Endometrial microvascular endothelial cells (primary cell): ENCODE measurements around the gene ATP5F1D. TPM values are rescaled to one million over a fixed set of nuclear protein-coding genes. Genes with fewer than 3 reads are reported as not detected.

Experiments
- in situ Hi-C: cut with HindIII; loops from 2 replicates; pipeline ENCODE4 v1.10.0; 2017; ENCODE audit warnings: low sequenced_read_pairs, low pct_unique_long_range_greater_than_20kb; ENCODE audit errors: inconsistent ontology term
- total RNA-seq: library from RNA; depleted of rRNA; stranded (reverse); fragments of >200 nt; gene quantifications from one replicate; pipeline ENCODE4 v1.2.3, GENCODE V29; 2015; ENCODE audit errors: inconsistent ontology term

The ATP5F1D gene
- total RNA-seq, 1 donor from 2014 or later, result 75.4 TPM

- in situ Hi-C loops, result no loop called here
Observed at GRCh38 chr19:1219786-1220476, 21.6 kb upstream of the ATP5F1D start.

- in situ Hi-C loops, result no loop called here
Observed at GRCh38 chr19:1220477-1220930, 21.0 kb upstream of the ATP5F1D start.

DNA sequence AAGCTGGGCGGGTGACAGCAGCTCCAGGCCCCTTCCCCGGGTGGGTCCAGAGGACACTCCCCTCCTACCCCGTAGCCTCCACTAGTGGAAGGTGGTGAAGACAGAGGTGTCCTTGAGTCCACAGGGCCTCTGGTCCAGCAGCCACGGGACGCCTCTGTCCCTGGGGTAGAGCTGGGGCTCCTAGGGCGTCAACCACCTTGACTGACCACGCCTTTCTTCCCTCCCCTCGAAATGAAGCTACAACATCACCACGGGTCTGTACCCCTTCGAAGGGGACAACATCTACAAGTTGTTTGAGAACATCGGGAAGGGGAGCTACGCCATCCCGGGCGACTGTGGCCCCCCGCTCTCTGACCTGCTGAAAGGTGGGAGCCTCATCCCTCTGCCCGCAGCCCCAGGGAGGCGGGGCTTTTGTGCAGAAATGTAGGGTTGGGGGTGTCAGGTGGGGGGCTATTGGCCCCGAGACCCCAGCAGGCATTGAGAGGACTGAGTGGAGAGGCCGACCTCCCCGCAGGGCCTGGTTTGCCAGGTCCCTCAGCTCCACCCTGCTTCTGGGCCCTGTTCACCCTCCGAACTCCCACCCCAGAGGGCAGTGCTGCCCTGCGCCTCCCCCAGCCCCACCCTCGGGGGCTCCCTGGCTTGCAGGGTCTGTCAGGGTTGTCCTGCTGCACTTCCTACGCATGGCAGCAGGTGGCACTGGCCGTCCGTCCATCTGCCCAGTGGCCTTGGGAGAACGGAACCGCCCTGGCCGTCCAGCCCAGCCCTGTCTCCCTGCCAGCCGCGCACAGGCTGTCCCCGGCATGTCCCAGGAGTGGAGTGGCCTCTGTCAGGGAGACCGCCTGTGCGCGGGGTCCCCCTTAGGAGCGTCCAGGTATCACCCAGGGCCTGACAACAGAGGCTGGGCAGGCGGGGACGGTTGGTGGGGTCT, 20.3 kb upstream of the ATP5F1D start:
- in situ Hi-C loops, result no loop called here

GRCh38 chr19:1221904-1222255, 19.7 kb upstream of the ATP5F1D start:
- in situ Hi-C loops, result no loop called here

GRCh38 chr19:1222394-1222793, 19.2 kb upstream of the ATP5F1D start:
- in situ Hi-C loops, result no loop called here

GRCh38 chr19:1223018-1223855, 18.3 kb upstream of the ATP5F1D start:
- in situ Hi-C loops, result no loop called here

- in situ Hi-C loops, result no loop called here
Observed at GRCh38 chr19:1224047-1224825, 17.3 kb upstream of the ATP5F1D start.

GRCh38 chr19:1224847-1225246, 16.7 kb upstream of the ATP5F1D start:
- in situ Hi-C loops, result no loop called here

DNA sequence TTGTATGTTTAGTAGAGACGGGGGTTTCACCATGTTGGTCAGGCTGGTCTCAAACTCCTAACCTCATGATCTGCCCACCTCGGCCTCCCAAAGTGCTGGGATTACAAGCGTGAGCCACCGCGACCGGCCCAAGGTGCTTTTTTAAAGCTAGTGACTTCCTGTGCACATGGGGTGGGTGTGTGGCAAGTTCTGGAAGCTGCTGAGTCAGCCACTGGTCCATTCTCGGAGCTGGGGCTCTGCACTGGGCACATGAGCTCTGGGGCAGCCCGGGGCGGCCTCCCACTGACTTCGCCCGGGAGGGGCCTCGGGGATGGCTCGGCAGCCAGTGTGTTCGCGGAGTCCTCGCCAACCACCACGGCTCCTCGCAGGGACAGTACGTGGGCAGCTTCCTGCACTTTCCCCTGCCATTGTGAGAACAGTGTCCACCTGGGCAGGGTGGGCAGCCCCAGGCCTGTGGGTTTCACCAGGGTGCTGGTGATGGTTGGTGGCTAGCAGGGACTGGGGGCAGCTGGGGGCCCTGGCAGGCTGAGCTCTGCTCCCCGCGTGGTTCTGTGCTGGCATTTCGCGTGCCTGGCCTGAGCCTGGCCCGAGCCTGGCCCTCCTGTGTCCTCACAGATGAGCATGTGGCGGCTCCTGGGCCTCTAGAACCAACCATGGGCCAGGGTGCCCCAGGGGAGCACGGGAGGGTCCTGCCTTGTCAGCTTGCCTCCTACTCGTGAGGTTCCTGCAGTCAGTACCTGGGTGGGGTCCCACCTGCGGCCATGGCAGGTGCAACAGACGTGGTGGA, 15.9 kb upstream of the ATP5F1D start:
- in situ Hi-C loops, result no loop called here

DNA sequence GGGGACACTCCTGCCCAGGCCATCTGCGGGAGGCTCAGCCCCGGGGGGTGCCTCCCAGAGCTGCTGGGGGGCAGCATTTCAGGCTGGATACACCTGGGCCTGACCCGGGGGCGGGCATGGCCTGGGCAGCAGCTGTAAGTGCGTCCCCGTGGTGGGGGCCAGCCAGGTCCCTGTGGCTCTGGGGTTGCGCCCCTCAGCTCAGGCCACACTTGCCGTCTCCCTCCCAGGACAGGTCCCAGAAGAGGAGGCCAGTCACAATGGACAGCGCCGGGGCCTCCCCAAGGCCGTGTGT, 15.4 kb upstream of the ATP5F1D start:
- in situ Hi-C loops, result no loop called here

DNA sequence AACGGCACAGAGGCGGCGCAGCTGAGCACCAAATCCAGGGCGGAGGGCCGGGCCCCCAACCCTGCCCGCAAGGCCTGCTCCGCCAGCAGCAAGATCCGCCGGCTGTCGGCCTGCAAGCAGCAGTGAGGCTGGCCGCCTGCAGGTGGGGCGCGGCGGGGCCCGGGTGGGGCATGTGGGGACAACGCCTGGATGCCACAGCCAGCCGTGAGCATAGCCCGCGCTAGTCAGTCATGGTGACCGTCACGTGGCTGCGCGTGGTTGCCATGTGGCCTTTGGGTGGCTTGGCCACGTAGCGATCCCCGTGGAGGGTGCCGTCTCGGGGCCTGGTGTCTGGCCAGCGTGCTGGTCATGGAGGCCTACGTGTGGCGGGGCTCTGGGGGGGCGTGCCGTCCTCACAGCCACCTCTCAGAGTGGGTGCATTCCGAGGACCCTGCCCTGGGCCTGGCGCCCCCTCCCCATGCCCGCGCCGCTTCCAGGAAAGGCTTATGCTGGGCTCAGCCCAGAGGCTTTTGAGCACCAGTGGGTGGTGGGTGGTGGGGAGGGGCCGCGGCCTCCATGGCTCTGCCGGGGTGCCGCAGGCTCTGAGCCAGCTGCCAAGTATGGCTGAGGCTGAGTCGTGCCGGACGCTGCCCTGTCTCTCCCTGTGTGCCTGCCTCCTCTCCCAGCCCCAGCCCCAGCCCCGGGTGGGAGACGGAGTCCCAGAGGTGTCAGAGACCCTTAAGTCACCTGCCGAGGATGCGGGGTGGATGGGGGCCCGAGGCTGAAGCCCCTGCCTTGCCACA, 14.8 kb upstream of the ATP5F1D start:
- in situ Hi-C loops, result no loop called here

DNA sequence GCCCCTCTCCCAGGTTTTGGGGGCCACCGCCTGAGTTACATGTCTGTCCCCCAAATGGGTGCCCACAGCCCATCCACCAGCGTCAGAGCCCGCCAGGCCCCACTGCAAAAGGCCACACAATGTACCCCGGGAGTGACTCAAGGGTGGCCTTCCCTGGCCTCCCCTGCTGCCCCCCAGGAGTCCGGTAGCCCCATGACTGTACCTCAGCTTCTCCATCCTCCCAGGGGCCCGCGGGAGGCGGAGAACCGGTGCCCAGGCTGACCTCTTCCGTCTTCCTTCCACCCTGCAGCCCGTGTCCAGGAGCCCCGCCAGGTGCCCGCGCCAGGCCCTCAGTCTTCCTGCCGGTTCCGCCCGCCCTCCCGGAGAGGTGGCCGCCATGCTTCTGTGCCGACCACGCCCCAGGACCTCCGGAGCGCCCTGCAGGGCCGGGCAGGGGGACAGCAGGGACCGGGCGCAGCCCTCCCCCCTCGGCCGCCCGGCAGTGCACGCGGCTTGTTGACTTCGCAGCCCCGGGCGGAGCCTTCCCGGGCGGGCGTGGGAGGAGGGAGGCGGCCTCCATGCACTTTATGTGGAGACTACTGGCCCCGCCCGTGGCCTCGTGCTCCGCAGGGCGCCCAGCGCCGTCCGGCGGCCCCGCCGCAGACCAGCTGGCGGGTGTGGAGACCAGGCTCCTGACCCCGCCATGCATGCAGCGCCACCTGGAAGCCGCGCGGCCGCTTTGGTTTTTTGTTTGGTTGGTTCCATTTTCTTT, 14.1 kb upstream of the ATP5F1D start:
- in situ Hi-C loops, result no loop called here

GRCh38 chr19:1228161-1228957, 13.2 kb upstream of the ATP5F1D start:
- in situ Hi-C loops, result no loop called here

- in situ Hi-C loops, result no loop called here
Observed at GRCh38 chr19:1229056-1229923, 12.3 kb upstream of the ATP5F1D start.
